ENCODE data around the gene VKORC1L1.
"Not testable (repeated sequence)": the region's sequence is repeated elsewhere in the genome, so short reads cannot be mapped to it uniquely, and the experiment has no call there.

DNA sequence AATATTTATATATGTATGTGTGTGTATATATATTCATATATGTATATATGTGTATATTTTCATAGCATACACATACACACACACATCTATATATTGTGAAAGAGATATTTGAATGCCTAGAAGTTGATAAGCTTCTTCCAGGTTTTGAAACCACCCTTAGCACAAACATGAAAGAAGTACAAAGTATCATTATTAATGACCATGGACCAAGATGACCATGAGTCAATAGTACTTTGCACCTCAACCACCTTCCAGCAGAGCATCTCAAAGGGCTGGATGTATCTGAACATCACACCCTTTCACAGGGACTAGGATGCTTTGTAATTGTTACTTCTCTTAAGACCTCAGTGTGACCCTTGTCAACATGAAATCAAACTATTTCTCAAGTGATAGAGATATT is 29.3 kb upstream of the VKORC1L1 start:
- TF ChIP-seq, protein P1, sequence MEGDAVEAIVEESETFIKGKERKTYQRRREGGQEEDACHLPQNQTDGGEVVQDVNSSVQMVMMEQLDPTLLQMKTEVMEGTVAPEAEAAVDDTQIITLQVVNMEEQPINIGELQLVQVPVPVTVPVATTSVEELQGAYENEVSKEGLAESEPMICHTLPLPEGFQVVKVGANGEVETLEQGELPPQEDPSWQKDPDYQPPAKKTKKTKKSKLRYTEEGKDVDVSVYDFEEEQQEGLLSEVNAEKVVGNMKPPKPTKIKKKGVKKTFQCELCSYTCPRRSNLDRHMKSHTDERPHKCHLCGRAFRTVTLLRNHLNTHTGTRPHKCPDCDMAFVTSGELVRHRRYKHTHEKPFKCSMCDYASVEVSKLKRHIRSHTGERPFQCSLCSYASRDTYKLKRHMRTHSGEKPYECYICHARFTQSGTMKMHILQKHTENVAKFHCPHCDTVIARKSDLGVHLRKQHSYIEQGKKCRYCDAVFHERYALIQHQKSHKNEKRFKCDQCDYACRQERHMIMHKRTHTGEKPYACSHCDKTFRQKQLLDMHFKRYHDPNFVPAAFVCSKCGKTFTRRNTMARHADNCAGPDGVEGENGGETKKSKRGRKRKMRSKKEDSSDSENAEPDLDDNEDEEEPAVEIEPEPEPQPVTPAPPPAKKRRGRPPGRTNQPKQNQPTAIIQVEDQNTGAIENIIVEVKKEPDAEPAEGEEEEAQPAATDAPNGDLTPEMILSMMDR (conservative IDR thresholded peaks at IDR 0.05; ENCODE audit: low read depth, low read length) = not testable (repeated sequence)
- TF ChIP-seq EZH2 (IDR thresholded peaks at IDR 0.05; ENCODE audit: borderline replicate concordance, low read depth, low read length, poor library complexity, severe bottlenecking) = not testable (repeated sequence)
